ENCODE data around the gene CTTNBP2NL.

CTTNBP2NL gene

DNA sequence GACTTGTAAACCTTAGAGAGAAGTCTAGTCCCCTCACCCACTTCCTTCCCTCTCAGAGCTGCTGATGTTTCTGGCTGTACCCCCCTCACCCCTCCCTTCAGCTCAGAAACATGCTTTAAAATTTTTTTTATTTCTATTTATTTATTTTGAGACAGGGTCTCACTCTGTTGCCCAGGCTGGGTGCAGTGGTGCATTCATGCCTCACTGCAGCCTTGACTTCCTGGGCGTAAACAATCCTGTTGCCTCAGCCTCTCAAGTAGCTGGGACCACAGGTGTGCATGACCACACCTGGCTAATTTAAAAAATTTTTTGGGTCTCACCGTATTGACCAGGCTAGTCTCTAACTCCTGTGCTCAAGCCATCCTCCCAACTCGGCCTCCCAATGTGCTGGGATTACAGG lies 109.9 kb downstream of the CTTNBP2NL start:
- Histone ChIP-seq H3K9me3 (ENCODE audit: control insufficient read depth, low read length) (no peaks in the 10 kb centered on the region), H3K79me2 (no peaks in the 10 kb centered on the region), H3K36me3 (ENCODE audit: control insufficient read depth, insufficient read depth, low read length) (no peaks in the 10 kb centered on the region), H3K27ac (no peak overlapping the region), H3K4me2 (ENCODE audit: low read length) (no peak overlapping the region), H3K9ac (no peak overlapping the region), H2AFZ (no peak overlapping the region), H3K4me3 (ENCODE audit: low read depth, low read length) (no peak overlapping the region), H3K27me3 (ENCODE audit: control insufficient read depth, insufficient read depth, low read length) (no peaks in the 10 kb centered on the region), H3K4me1 (peaks cover 3% of the 10 kb centered on the region)
- TF ChIP-seq, protein P1, sequence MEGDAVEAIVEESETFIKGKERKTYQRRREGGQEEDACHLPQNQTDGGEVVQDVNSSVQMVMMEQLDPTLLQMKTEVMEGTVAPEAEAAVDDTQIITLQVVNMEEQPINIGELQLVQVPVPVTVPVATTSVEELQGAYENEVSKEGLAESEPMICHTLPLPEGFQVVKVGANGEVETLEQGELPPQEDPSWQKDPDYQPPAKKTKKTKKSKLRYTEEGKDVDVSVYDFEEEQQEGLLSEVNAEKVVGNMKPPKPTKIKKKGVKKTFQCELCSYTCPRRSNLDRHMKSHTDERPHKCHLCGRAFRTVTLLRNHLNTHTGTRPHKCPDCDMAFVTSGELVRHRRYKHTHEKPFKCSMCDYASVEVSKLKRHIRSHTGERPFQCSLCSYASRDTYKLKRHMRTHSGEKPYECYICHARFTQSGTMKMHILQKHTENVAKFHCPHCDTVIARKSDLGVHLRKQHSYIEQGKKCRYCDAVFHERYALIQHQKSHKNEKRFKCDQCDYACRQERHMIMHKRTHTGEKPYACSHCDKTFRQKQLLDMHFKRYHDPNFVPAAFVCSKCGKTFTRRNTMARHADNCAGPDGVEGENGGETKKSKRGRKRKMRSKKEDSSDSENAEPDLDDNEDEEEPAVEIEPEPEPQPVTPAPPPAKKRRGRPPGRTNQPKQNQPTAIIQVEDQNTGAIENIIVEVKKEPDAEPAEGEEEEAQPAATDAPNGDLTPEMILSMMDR (IDR thresholded peaks at IDR 0.05), result no peak

DNA sequence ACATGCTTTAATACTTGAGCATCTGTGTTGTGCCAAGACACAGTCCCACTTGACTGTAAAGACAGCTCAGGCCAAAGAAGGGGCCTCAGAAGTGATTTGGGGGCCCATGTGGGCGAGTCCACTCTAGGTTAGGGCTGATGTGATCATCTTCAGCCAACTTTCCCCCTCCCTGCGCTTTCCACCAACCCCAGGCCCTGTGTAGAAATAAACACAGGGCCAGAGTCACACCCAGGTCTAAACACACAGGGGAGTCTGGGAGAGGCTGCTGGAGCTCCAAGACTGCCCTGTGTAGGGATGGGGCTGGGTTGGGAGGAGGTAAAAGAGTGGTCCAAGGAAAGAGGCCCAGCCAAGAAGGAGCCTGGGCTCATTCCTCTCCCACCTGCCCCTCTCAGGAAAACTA lies 110.3 kb downstream of the CTTNBP2NL start:
- peaks cover 3% of the 10 kb centered on the region for H3K4me1 ChIP-seq
- H3K4me3 ChIP-seq (ENCODE audit: low read depth, low read length), result no peak overlapping the region
- H3K9ac ChIP-seq, result no peak overlapping the region
- H3K9me3 ChIP-seq (ENCODE audit: control insufficient read depth, low read length), result no peaks in the 10 kb centered on the region
- no peaks in the 10 kb centered on the region for H3K27me3 ChIP-seq (ENCODE audit: control insufficient read depth, insufficient read depth, low read length)
- no peak overlapping the region for H3K4me2 ChIP-seq (ENCODE audit: low read length)
- no peaks in the 10 kb centered on the region for H3K36me3 ChIP-seq (ENCODE audit: control insufficient read depth, insufficient read depth, low read length)
- H2AFZ ChIP-seq, result no peak overlapping the region
- H3K79me2 ChIP-seq, result no peaks in the 10 kb centered on the region
- H3K27ac ChIP-seq, result no peak overlapping the region
- TF ChIP-seq, protein P1 (IDR thresholded peaks at IDR 0.05), result no peak

DNA sequence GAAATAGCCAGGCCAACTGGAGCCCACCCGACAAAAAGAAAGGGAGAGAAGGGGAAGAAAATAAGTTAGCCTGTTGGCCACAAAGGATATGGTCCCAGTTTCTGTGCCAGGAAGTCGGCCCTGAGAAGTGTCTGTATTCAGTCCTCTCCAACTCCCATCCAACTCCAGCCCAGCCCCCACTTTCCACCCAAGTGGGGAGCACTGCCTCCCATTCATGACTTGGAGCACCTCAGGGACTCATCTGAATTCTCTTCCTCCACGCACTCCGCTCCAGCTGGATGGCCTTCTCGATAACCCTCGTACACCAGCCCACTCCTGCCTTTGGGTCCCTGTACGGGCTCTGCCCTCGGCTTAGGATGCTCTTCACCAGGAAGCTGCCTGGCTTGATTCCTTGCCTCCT lies 110.7 kb downstream of the CTTNBP2NL start:
- H3K36me3 ChIP-seq (ENCODE audit: control insufficient read depth, insufficient read depth, low read length), result no peaks in the 10 kb centered on the region
- no peaks in the 10 kb centered on the region for H3K9me3 ChIP-seq (ENCODE audit: control insufficient read depth, low read length)
- H3K4me1 ChIP-seq, result peaks cover 3% of the 10 kb centered on the region
- H3K27ac ChIP-seq, result no peak overlapping the region
- H3K4me3 ChIP-seq (ENCODE audit: low read depth, low read length), result no peak overlapping the region
- H2AFZ ChIP-seq, result no peak overlapping the region
- no peaks in the 10 kb centered on the region for H3K79me2 ChIP-seq
- H3K27me3 ChIP-seq (ENCODE audit: control insufficient read depth, insufficient read depth, low read length), result no peaks in the 10 kb centered on the region
- TF ChIP-seq, protein P1 (IDR thresholded peaks at IDR 0.05), result no peak
- H3K4me2 ChIP-seq (ENCODE audit: low read length), result no peak overlapping the region
- no peak overlapping the region for H3K9ac ChIP-seq

DNA sequence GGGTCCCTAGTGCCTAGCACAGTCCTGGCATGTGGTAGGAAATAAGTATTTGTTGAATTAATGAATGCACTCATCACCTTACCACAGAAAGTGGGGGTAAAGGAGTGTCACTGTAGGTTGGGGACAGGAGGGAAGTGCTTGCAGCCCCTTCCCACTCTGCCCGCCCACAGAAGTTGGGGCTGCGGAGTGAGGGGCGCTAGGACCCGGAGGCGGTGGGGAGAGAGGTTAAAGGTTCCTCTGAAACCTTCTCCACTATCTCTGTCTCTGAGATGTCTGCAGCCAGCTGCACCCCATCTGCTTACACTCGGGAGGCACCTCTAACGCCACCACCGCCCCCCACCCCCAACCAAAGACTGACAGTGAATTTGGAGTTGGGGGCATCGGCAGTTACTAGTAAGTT lies 111.3 kb downstream of the CTTNBP2NL start:
- Histone ChIP-seq H2AFZ (no peak overlapping the region), H3K36me3 (ENCODE audit: control insufficient read depth, insufficient read depth, low read length) (no peaks in the 10 kb centered on the region), H3K27ac (no peak overlapping the region), H3K4me1 (peaks cover 3% of the 10 kb centered on the region), H3K27me3 (ENCODE audit: control insufficient read depth, insufficient read depth, low read length) (no peaks in the 10 kb centered on the region), H3K79me2 (no peaks in the 10 kb centered on the region), H3K4me2 (ENCODE audit: low read length) (no peak overlapping the region), H3K9me3 (ENCODE audit: control insufficient read depth, low read length) (no peaks in the 10 kb centered on the region), H3K9ac (no peak overlapping the region), H3K4me3 (ENCODE audit: low read depth, low read length) (no peak overlapping the region)
- TF ChIP-seq, protein P1 (IDR thresholded peaks at IDR 0.05), result no peak

DNA sequence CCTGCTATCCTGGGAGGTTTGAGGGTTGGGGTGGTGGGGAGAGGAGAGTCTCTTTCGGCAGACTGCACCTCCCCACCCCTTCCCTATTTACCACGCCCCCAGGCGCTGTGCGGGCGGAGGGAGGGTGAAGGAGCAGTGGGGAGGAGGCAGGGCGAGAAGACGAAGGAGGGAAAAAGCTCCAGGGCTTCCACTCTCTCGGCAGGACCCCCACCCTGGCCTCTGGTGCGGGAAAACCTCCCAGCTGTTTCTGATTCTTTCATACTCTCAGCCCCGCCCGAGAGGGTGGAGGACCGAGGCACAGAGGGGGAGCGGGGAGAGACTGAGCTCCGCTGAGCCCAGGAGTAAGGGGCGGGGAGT lies 111.9 kb downstream of the CTTNBP2NL start:
- H2AFZ ChIP-seq, result peak overlapping the region; percentile 67
- no peaks in the 10 kb centered on the region for H3K36me3 ChIP-seq (ENCODE audit: control insufficient read depth, insufficient read depth, low read length)
- no peak overlapping the region for H3K27ac ChIP-seq
- peak overlapping the region; percentile 47 for H3K4me3 ChIP-seq (ENCODE audit: low read depth, low read length)
- no peaks in the 10 kb centered on the region for H3K79me2 ChIP-seq
- H3K4me2 ChIP-seq (ENCODE audit: low read length), result peak overlapping the region; percentile 72
- TF ChIP-seq, protein P1 (IDR thresholded peaks at IDR 0.05), result no peak
- H3K9ac ChIP-seq, result no peak overlapping the region
- no peaks in the 10 kb centered on the region for H3K9me3 ChIP-seq (ENCODE audit: control insufficient read depth, low read length)
- no peaks in the 10 kb centered on the region for H3K27me3 ChIP-seq (ENCODE audit: control insufficient read depth, insufficient read depth, low read length)
- peaks cover 3% of the 10 kb centered on the region for H3K4me1 ChIP-seq

Measured in parathyroid adenoma (tissue), 2 donors.